Measurements from ENCODE around the gene CEACAM3.
"Not testable (repeated sequence)": the region's sequence is repeated elsewhere in the genome, so short reads cannot be mapped to it uniquely, and the experiment has no call there.

CEACAM3 gene

DNA sequence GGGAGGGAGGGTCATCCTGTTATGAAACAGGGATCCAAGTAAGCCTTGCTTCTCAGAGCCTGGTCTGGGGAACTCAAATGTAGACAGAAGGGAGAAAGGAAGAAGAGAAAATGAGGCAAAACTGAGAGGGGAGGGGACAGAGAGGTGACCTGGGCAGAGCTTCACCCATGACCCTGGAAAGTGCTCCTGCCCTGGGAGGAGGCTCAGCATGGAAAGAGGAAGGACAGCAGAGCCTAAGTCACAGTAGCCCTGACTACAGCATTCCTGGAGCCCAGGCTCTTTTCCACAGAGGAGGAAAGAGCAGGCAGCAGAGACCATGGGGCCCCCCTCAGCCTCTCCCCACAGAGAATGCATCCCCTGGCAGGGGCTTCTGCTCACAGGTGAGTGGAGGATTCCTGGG, at the start of gene CEACAM3:
CEACAM3 (plus strand) TSS at position 226 of the 400 bp plus-strand sequence; CDS start at position 317, 91 bp downstream.
- no peaks in the 10 kb centered on the region for H3F3A ChIP-seq (ENCODE audit: insufficient read depth, low read length)
- H2AFZ ChIP-seq (ENCODE audit: low read length): no peak within 1 kb of the TSS
- H3K9ac ChIP-seq (ENCODE audit: low read length): no peak within 1 kb of the TSS
- H3K9me3 ChIP-seq (ENCODE audit: low read length): no peaks in the 10 kb centered on the region
- H3K27me3 ChIP-seq (ENCODE audit: insufficient read depth, low read length): 0 out of 2 replicates have a peak, but pooled peaks cover 2% of the 10 kb centered on the region
- no peak within 1 kb of the TSS for H3K4me3 ChIP-seq (ENCODE audit: low read depth, low read length, poor library complexity, severe bottlenecking)
- no peaks in the 10 kb centered on the region for H4K20me1 ChIP-seq (ENCODE audit: insufficient read depth, low read length)
- H3K27ac ChIP-seq (ENCODE audit: low read depth, low read length, poor library complexity, severe bottlenecking): no peak within 1 kb of the TSS
- no peak within 1 kb of the TSS for H3K4me2 ChIP-seq (ENCODE audit: low read length)
- H3K36me3 ChIP-seq (ENCODE audit: insufficient read depth, low read length): no peaks in the 10 kb centered on the region
- no peaks in the 10 kb centered on the region for H3K79me2 ChIP-seq (ENCODE audit: insufficient read depth, low read length)
- H3K9me2 ChIP-seq (ENCODE audit: low read depth, low read length): no peaks in the 10 kb centered on the region
- TF ChIP-seq EZH2 (IDR thresholded peaks at IDR 0.05; ENCODE audit: borderline replicate concordance, low read length): no peak
- TF ChIP-seq, protein P1, sequence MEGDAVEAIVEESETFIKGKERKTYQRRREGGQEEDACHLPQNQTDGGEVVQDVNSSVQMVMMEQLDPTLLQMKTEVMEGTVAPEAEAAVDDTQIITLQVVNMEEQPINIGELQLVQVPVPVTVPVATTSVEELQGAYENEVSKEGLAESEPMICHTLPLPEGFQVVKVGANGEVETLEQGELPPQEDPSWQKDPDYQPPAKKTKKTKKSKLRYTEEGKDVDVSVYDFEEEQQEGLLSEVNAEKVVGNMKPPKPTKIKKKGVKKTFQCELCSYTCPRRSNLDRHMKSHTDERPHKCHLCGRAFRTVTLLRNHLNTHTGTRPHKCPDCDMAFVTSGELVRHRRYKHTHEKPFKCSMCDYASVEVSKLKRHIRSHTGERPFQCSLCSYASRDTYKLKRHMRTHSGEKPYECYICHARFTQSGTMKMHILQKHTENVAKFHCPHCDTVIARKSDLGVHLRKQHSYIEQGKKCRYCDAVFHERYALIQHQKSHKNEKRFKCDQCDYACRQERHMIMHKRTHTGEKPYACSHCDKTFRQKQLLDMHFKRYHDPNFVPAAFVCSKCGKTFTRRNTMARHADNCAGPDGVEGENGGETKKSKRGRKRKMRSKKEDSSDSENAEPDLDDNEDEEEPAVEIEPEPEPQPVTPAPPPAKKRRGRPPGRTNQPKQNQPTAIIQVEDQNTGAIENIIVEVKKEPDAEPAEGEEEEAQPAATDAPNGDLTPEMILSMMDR (IDR thresholded peaks at IDR 0.05; ENCODE audit: low read length): no peak
- H3K4me1 ChIP-seq (ENCODE audit: insufficient read depth, low read length, severe bottlenecking): no peaks in the 10 kb centered on the region

DNA sequence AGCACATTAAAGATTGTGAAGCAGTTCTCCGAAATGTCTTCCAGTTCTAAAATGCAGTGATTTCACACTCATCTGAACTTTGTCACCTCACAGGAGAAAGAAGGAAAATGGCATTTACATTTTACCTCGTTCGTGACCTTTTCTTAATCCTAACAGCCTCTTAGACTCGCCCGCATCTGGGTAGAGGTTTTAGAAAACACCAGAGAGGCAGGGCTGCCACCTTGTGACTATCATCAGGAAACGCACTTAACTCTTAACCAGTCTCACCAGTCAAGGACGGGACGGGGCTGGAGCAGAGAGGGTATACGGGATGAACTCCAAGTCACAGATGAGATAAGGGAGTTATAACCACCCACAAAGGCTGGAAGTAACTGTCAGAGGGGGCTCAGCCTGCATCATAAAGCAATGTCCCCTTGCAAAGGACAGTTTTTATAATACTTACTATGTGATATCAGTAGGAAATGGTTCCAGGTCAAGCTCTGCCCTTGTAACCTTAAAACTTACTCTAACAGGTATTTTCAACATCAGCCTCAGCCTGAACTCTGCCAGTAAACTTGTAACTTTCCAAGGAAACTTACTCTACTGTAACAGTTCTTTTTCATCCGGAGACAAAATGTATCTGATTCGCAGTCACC, 49.7 kb upstream of the CEACAM3 start:
- no peak overlapping the region for H3K4me2 ChIP-seq (ENCODE audit: low read length)
- H2AFZ ChIP-seq (ENCODE audit: low read length): no peak overlapping the region

DNA sequence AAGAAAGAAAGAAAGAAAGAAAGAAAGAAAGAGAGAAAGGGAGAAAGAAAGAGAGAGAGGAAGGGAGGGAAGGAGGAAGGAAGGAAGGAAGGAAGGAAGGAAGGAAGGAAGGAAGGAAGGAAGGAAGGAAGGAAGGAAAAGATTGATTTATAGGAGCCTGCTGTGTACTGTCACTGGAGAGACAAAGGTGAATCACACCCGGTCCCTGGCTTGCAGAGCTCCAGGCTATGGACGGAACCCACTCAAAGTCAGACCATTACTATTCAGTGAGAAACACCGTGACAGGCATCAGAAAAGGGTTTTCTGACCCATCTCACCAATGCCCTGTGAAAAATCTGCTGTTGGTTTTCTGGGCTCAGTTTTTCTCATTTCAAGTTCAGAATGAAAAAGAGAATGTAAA, 48.4 kb upstream of the CEACAM3 start:
- no peak overlapping the region for H3K9ac ChIP-seq (ENCODE audit: low read length)
- H3K4me1 ChIP-seq (ENCODE audit: insufficient read depth, low read length, severe bottlenecking): no peaks in the 10 kb centered on the region
- 0 out of 2 replicates have a peak, but pooled peaks cover 6% of the 10 kb centered on the region for H3K27me3 ChIP-seq (ENCODE audit: insufficient read depth, low read length)
- TF ChIP-seq EZH2 (IDR thresholded peaks at IDR 0.05; ENCODE audit: borderline replicate concordance, low read length): no peak
- TF ChIP-seq, protein P1 (IDR thresholded peaks at IDR 0.05; ENCODE audit: low read length): no peak
- no peaks in the 10 kb centered on the region for H3K79me2 ChIP-seq (ENCODE audit: insufficient read depth, low read length)
- no peak overlapping the region for H2AFZ ChIP-seq (ENCODE audit: low read length)
- H3F3A ChIP-seq (ENCODE audit: insufficient read depth, low read length): no peaks in the 10 kb centered on the region
- no peak overlapping the region for H3K4me3 ChIP-seq (ENCODE audit: low read depth, low read length, poor library complexity, severe bottlenecking)
- no peaks in the 10 kb centered on the region for H4K20me1 ChIP-seq (ENCODE audit: insufficient read depth, low read length)
- H3K36me3 ChIP-seq (ENCODE audit: insufficient read depth, low read length): no peaks in the 10 kb centered on the region
- H3K9me2 ChIP-seq (ENCODE audit: low read depth, low read length): no peaks in the 10 kb centered on the region
- H3K27ac ChIP-seq (ENCODE audit: low read depth, low read length, poor library complexity, severe bottlenecking): no peak overlapping the region
- no peaks in the 10 kb centered on the region for H3K9me3 ChIP-seq (ENCODE audit: low read length)
- H3K4me2 ChIP-seq (ENCODE audit: low read length): no peak overlapping the region

More for the DNA sequence above, 49.7 kb upstream of the CEACAM3 start:
- TF ChIP-seq, protein P1 (IDR thresholded peaks at IDR 0.05; ENCODE audit: low read length): peak; percentile 65
- no peak for TF ChIP-seq EZH2 (IDR thresholded peaks at IDR 0.05; ENCODE audit: borderline replicate concordance, low read length)
- no peaks in the 10 kb centered on the region for H3K79me2 ChIP-seq (ENCODE audit: insufficient read depth, low read length)
- no peaks in the 10 kb centered on the region for H3K9me2 ChIP-seq (ENCODE audit: low read depth, low read length)
- 0 out of 2 replicates have a peak, but pooled peaks cover 6% of the 10 kb centered on the region for H3K27me3 ChIP-seq (ENCODE audit: insufficient read depth, low read length)
- no peaks in the 10 kb centered on the region for H4K20me1 ChIP-seq (ENCODE audit: insufficient read depth, low read length)
- no peak overlapping the region for H3K27ac ChIP-seq (ENCODE audit: low read depth, low read length, poor library complexity, severe bottlenecking)
- no peaks in the 10 kb centered on the region for H3F3A ChIP-seq (ENCODE audit: insufficient read depth, low read length)
- no peak overlapping the region for H3K9ac ChIP-seq (ENCODE audit: low read length)
- H3K36me3 ChIP-seq (ENCODE audit: insufficient read depth, low read length): no peaks in the 10 kb centered on the region
- no peaks in the 10 kb centered on the region for H3K9me3 ChIP-seq (ENCODE audit: low read length)
- H3K4me1 ChIP-seq (ENCODE audit: insufficient read depth, low read length, severe bottlenecking): no peaks in the 10 kb centered on the region
- H3K4me3 ChIP-seq (ENCODE audit: low read depth, low read length, poor library complexity, severe bottlenecking): no peak overlapping the region

DNA sequence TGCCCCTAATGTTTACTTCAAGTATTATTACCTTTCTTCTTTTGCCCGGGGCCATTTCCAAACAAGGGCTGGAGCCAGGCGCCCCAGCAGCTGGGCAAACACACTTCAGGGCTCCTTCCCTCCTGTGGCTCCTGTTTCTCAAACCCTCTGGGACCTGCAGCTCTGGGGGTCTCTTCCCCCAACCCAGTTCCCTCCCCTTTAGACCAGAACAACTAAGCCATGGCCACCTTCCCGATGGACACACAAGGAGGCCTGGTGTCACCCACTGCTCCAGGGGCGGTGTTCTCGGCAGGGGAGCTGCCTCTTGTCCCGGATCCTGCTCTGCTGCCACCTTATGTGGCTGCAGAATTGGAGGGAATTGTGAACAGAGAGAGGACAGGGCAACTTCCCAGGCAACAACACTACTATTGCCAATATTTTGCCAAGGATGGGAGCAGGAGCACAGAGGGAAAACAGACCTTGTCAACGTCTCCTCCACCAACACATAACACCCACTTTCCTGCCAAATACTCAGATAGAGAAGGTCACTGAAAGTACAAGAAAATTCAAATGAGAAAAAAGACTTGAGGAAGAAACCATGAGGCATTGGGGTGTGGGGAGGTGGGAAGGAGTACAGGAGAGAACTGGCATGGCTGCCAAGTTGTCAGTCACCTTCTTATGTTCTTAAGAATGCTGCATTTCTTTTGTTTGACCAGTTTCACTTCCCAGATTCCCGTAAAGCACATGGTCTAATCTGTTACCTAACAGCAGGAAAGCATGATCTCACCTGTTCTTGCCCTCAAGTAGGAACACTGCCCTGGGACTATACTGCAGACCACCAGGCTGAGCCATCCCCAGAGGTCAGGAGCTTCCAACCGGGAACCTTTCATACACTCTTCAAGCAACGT, 45.9 kb upstream of the CEACAM3 start:
- H3K79me2 ChIP-seq (ENCODE audit: insufficient read depth, low read length); H2AFZ ChIP-seq (ENCODE audit: low read length); H4K20me1 ChIP-seq (ENCODE audit: insufficient read depth, low read length); H3K9ac ChIP-seq (ENCODE audit: low read length); H3F3A ChIP-seq (ENCODE audit: insufficient read depth, low read length); H3K4me2 ChIP-seq (ENCODE audit: low read length); H3K4me1 ChIP-seq (ENCODE audit: insufficient read depth, low read length, severe bottlenecking); H3K27ac ChIP-seq (ENCODE audit: low read depth, low read length, poor library complexity, severe bottlenecking); H3K27me3 ChIP-seq (ENCODE audit: insufficient read depth, low read length); H3K9me3 ChIP-seq (ENCODE audit: low read length); H3K9me2 ChIP-seq (ENCODE audit: low read depth, low read length); H3K4me3 ChIP-seq (ENCODE audit: low read depth, low read length, poor library complexity, severe bottlenecking); H3K36me3 ChIP-seq (ENCODE audit: insufficient read depth, low read length): not testable (repeated sequence)

Data from OCI-LY1 (cell line).